Heart left ventricle (tissue), 13 donors: Measurements from ENCODE around the gene SEMA3B.

ENCODE experiments used
- POLR2A ChIP-seq, 2 donors: fragments of 450-650 bp; IDR thresholded peaks; one replicate each; pipeline ENCODE4 v1.6.1; 2017; ENCODE audit warnings: antibody characterized with exemption in 2 of 2, mild to moderate bottlenecking in 2 of 2, moderate library complexity in 2 of 2
- TF ChIP-seq, protein P1 (sequence below), 12 donors: fragments of 200-600 bp; sonication (generic) in 4 of 12; IDR thresholded peaks; one replicate each; pipeline versions ENCODE4 v1.5.0 to v1.8.0; 2018 to 2022; ENCODE audit warnings: antibody characterized with exemption in 12 of 12, mild to moderate bottlenecking in 5 of 12
- donor health status: ischemic (EF 13 %, LVEDD 7.1; RV severe dilation, severe dysfunction).
- donor health status: DM: no; HTN: yes; CAD: no.
- donor health status: DM: no; HTN: no; CAD: no.
- donor health status: ischemic (EF 25% LVEDD 6.9; RV normal size, moderate dysfunction).
- donor health status: ischemic (EF 25% LVEDD 5.7; RV mildly dilated, moderate dysfunction).
- donor health status: ischemic (EF 35%, LVEDD 5.7; RV mildly dilated, moderate dysfunction).
- donor health status: nonischemic (EF 11% LVEDD 7.7; RV severe dilation, severe dysfunction).
- donor health status: DM: yes; HTN: yes; CAD: no.
- donor health status: PGD.
- donor health status: ischemic (EF 29% LVEDD 5.4; RV normal size, mild dysfunction).
- donor health status: nonischemic (EF 23%, LVEDD 6.1; RV moderate dilation, normal function).

GRCh38 chr3:50292159-50293078 is 23.5 kb downstream of the SEMA3B start, which contains the start of gene IFRD2:
- TF ChIP-seq, protein P1, sequence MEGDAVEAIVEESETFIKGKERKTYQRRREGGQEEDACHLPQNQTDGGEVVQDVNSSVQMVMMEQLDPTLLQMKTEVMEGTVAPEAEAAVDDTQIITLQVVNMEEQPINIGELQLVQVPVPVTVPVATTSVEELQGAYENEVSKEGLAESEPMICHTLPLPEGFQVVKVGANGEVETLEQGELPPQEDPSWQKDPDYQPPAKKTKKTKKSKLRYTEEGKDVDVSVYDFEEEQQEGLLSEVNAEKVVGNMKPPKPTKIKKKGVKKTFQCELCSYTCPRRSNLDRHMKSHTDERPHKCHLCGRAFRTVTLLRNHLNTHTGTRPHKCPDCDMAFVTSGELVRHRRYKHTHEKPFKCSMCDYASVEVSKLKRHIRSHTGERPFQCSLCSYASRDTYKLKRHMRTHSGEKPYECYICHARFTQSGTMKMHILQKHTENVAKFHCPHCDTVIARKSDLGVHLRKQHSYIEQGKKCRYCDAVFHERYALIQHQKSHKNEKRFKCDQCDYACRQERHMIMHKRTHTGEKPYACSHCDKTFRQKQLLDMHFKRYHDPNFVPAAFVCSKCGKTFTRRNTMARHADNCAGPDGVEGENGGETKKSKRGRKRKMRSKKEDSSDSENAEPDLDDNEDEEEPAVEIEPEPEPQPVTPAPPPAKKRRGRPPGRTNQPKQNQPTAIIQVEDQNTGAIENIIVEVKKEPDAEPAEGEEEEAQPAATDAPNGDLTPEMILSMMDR (IDR thresholded peaks at IDR 0.05) = peak in 2 of 12 donors; percentile 4 to 17
- TF ChIP-seq POLR2A (IDR thresholded peaks at IDR 0.05) = peak; percentile 24 to 64
